Liver (tissue), 9 donors: ENCODE results near the gene RNMT. TPM values are rescaled to one million over a fixed set of nuclear protein-coding genes. Genes with fewer than 3 reads are reported as not detected.

Source experiments
- DNase-seq: peaks from one replicate; pipeline ENCODE4 v3.0.0-alpha.2; 2017; ENCODE audit warnings: low spot score
- H3K27ac ChIP-seq, 2 donors: one replicate each; pipeline ENCODE4 v1.7.0; 2013; ENCODE audit warnings: inconsistent platforms in 2 of 2, low read length in 2 of 2, control low read depth in 1 of 2, low read depth in 1 of 2, mild to moderate bottlenecking in 1 of 2
- H3K27me3 ChIP-seq, 4 donors: one replicate each; pipeline versions ENCODE4 v1.6.1 to v1.7.0; 2013; ENCODE audit warnings: low read length in 3 of 4, inconsistent platforms in 1 of 4, mild to moderate bottlenecking in 1 of 4, moderate library complexity in 1 of 4; ENCODE audit not compliant: control insufficient read depth in 4 of 4, insufficient read depth in 4 of 4
- H3K36me3 ChIP-seq, 4 donors: one replicate each; pipeline versions ENCODE4 v1.6.1 to v1.7.0; 2013; ENCODE audit warnings: low read length in 3 of 4, mild to moderate bottlenecking in 3 of 4, low read depth in 1 of 4, moderate library complexity in 1 of 4; ENCODE audit not compliant: control insufficient read depth in 4 of 4, insufficient read depth in 3 of 4
- H3K4me1 ChIP-seq, 4 donors: one replicate each; pipeline versions ENCODE4 v1.6.1 to v1.7.0; 2013; ENCODE audit warnings: low read length in 3 of 4, mild to moderate bottlenecking in 3 of 4, moderate library complexity in 1 of 4; ENCODE audit not compliant: control insufficient read depth in 4 of 4, insufficient read depth in 4 of 4
- H3K4me3 ChIP-seq, 3 donors: one replicate each; pipeline versions ENCODE4 v1.6.1 to v1.7.0; 2013; ENCODE audit warnings: low read length in 3 of 3, control low read depth in 1 of 3, low read depth in 1 of 3, mild to moderate bottlenecking in 1 of 3
- H3K9ac ChIP-seq, 2 donors: one replicate each; pipeline ENCODE4 v1.7.0; 2013; ENCODE audit warnings: low read length in 2 of 2, mild to moderate bottlenecking in 2 of 2, moderate library complexity in 2 of 2, control low read depth in 1 of 2, low read depth in 1 of 2
- H3K9me3 ChIP-seq, 4 donors: one replicate each; pipeline versions ENCODE4 v1.6.1 to v1.7.0; 2013; ENCODE audit warnings: low read length in 3 of 4; ENCODE audit not compliant: control insufficient read depth in 4 of 4
- ATF3 ChIP-seq: IDR thresholded peaks from 2 replicates; pipeline ENCODE4 v1.6.1; 2016; ENCODE audit warnings: antibody characterized with exemption
- EGR1 ChIP-seq, 2 donors: IDR thresholded peaks; 2 replicates each; pipeline ENCODE4 v1.6.1; 2016 to 2018; ENCODE audit warnings: antibody characterized with exemption in 2 of 2, low read depth in 2 of 2
- FOXA1 ChIP-seq: IDR thresholded peaks from 2 replicates; pipeline ENCODE4 v1.6.1; 2016; ENCODE audit warnings: antibody characterized with exemption
- FOXA2 ChIP-seq: IDR thresholded peaks from 2 replicates; pipeline ENCODE4 v1.6.1; 2016; ENCODE audit warnings: antibody characterized with exemption
- GABPA ChIP-seq, 2 donors: IDR thresholded peaks in 1 of 2; conservative IDR thresholded peaks in 1 of 2; 2 replicates each; pipeline ENCODE4 v1.6.1; 2016; ENCODE audit warnings: antibody characterized with exemption in 2 of 2, mild to moderate bottlenecking in 1 of 2, moderate library complexity in 1 of 2
- HNF4A ChIP-seq, 2 donors: conservative IDR thresholded peaks; 2 replicates each; pipeline ENCODE4 v1.6.1; 2016; ENCODE audit warnings: antibody characterized with exemption in 2 of 2, mild to moderate bottlenecking in 2 of 2
- HNF4G ChIP-seq: IDR thresholded peaks from 2 replicates; pipeline ENCODE4 v1.6.1; 2016; ENCODE audit warnings: antibody characterized with exemption
- JUND ChIP-seq, 2 donors: IDR thresholded peaks; 2 replicates each; pipeline ENCODE4 v1.6.1; 2016; ENCODE audit warnings: antibody characterized with exemption in 2 of 2
- NR2F2 ChIP-seq: IDR thresholded peaks from 2 replicates; pipeline ENCODE4 v1.6.1; 2016; ENCODE audit warnings: antibody characterized with exemption
- RAD21 ChIP-seq, 2 donors: IDR thresholded peaks; 2 replicates each; pipeline ENCODE4 v1.6.1; 2016; ENCODE audit warnings: antibody characterized with exemption in 2 of 2, mild to moderate bottlenecking in 2 of 2
- RXRA ChIP-seq, 2 donors: IDR thresholded peaks; 2 replicates each; pipeline ENCODE4 v1.6.1; 2017 to 2018; ENCODE audit warnings: antibody characterized with exemption in 2 of 2, mild to moderate bottlenecking in 1 of 2
- SP1 ChIP-seq: IDR thresholded peaks from 2 replicates; pipeline ENCODE4 v1.6.1; 2018; ENCODE audit warnings: antibody characterized with exemption, mild to moderate bottlenecking
- TAF1 ChIP-seq: conservative IDR thresholded peaks from 2 replicates; pipeline ENCODE4 v1.6.1; 2016; ENCODE audit warnings: antibody characterized with exemption, mild to moderate bottlenecking
- ZBTB33 ChIP-seq: IDR thresholded peaks from 2 replicates; pipeline ENCODE4 v1.6.1; 2016; ENCODE audit warnings: antibody characterized with exemption
- WGBS: extraction: QIAGEN DNeasy Blood & Tissue Kit; methylation state at CpG from one replicate; pipeline ENCODE4 v1.1.7; 2013; 5-methylcytosine and 5-hydroxymethylcytosine counted together
- polyA plus RNA-seq, 2 donors: library from polyadenylated mRNA; stranded (reverse) in 1 of 2; unstranded in 1 of 2; fragments of 200-250 nt in 1 of 2; fragments of >200 nt in 1 of 2; fragmentation: Nextera tagmentation in 1 of 2; extraction: Ambion mirVana in 1 of 2; gene quantifications; one replicate each; pipeline versions ENCODE4 v1.2.1 to v1.2.3, GENCODE V29; 2013 to 2015
- total RNA-seq, 2 donors: library from RNA; depleted of rRNA; stranded (reverse); fragments of >200 nt; gene quantifications; one replicate each; pipeline ENCODE4 v1.2.3, GENCODE V29; 2014
- TF ChIP-seq, protein P1 (sequence below): fragments of 150-350 bp; IDR thresholded peaks from 2 replicates; pipeline ENCODE4 v1.5.1; 2017; ENCODE audit warnings: improper control_type of control experiment, low read depth, low read length; ENCODE audit not compliant: missing input control
- donor health status: healthy.
- donor health status: healthy.
- donor health status: healthy.
- donor health status: healthy.
- donor health status: healthy.

RNMT gene
- total and polyA plus RNA-seq, 4 donors = 4.9 to 23.1 (median 11.3) TPM

DNA sequence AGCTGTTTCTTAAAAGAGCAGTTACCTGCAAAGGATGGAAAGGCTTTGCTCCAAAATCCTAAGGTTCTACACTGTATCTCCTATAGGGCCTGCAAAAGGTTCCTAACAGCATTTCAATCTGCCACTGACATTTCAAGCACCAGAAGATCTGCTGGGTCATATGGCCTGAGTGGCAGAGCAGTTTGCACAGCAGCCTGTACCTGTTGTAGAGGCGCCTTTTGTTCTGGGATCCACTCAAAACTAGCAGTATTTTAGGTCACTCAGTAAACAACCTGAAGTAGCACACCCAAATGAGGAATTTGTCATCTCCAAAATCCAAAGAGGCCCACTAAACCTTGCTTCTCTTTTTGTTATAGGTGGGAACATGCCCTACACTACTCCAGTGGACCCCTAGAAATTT, 6.3 kb upstream of the RNMT start (continued):
- no peak for TF ChIP-seq ZBTB33
- no peak for TF ChIP-seq GABPA (IDR thresholded peaks at IDR 0.05 in 1 of 2, conservative IDR thresholded peaks at IDR 0.05 in 1 of 2)
- no peak for TF ChIP-seq FOXA2
- TF ChIP-seq RXRA (IDR thresholded peaks at IDR 0.05) = no peak
- no peak for TF ChIP-seq FOXA1
- no peak for TF ChIP-seq ATF3
- no peak for TF ChIP-seq RAD21 (IDR thresholded peaks at IDR 0.05)
- no peak for TF ChIP-seq TAF1
- TF ChIP-seq HNF4G = no peak
- no peak for TF ChIP-seq SP1
- no peak for TF ChIP-seq HNF4A (conservative IDR thresholded peaks at IDR 0.05)

GRCh38 chr18:13720847-13721246, 5.6 kb upstream of the RNMT start:
- peaks cover 0 to 15% (median 9%) of the 10 kb centered on the region in 4 donors for H3K4me1 ChIP-seq
- no peak for DNase-seq
- no peak overlapping the region for H3K27ac ChIP-seq
- peaks cover 0 to 3% (median 0%) of the 10 kb centered on the region in 4 donors for H3K36me3 ChIP-seq
- TF ChIP-seq JUND (IDR thresholded peaks at IDR 0.05) (no peak), GABPA (IDR thresholded peaks at IDR 0.05 in 1 of 2, conservative IDR thresholded peaks at IDR 0.05 in 1 of 2) (no peak), SP1 (no peak), FOXA1 (no peak), RAD21 (IDR thresholded peaks at IDR 0.05) (no peak), NR2F2 (no peak), HNF4G (no peak), EGR1 (IDR thresholded peaks at IDR 0.05; ENCODE audit: low read depth in 2 of 2) (no peak), ZBTB33 (no peak), HNF4A (conservative IDR thresholded peaks at IDR 0.05) (no peak), ATF3 (no peak)
- TF ChIP-seq, protein P1, sequence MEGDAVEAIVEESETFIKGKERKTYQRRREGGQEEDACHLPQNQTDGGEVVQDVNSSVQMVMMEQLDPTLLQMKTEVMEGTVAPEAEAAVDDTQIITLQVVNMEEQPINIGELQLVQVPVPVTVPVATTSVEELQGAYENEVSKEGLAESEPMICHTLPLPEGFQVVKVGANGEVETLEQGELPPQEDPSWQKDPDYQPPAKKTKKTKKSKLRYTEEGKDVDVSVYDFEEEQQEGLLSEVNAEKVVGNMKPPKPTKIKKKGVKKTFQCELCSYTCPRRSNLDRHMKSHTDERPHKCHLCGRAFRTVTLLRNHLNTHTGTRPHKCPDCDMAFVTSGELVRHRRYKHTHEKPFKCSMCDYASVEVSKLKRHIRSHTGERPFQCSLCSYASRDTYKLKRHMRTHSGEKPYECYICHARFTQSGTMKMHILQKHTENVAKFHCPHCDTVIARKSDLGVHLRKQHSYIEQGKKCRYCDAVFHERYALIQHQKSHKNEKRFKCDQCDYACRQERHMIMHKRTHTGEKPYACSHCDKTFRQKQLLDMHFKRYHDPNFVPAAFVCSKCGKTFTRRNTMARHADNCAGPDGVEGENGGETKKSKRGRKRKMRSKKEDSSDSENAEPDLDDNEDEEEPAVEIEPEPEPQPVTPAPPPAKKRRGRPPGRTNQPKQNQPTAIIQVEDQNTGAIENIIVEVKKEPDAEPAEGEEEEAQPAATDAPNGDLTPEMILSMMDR = no peak
- no peak overlapping the region for H3K4me3 ChIP-seq
- H3K9me3 ChIP-seq = no peaks in the 10 kb centered on the region
- H3K9ac ChIP-seq = no peak overlapping the region
- no peaks in the 10 kb centered on the region for H3K27me3 ChIP-seq
- 84% methylated on average over 1 of the region's 1 CpG for WGBS
